ENCODE results near the gene SUCLG2.

DNA sequence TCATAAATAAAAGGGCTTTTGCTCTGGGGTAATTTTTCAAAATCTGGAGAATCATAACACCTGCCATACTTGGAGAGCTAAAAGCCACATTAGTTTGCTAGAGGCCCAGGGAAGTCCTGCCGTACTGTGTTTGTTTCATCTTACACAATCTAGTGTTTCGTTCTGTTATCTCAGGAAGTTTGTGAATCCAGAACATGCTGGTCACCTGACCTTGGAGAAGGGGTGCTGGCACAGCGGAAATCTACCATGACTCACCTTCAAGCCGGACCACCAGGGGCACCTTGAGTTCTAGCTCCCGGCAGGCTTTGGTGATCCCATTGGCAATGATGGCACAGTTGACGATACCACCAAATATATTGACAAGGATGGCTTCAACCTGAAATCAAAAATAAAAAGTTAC, 253.9 kb downstream of the SUCLG2 start:
- TF ChIP-seq POLR2A (IDR thresholded peaks at IDR 0.05), result no peak
- TF ChIP-seq, protein P1, sequence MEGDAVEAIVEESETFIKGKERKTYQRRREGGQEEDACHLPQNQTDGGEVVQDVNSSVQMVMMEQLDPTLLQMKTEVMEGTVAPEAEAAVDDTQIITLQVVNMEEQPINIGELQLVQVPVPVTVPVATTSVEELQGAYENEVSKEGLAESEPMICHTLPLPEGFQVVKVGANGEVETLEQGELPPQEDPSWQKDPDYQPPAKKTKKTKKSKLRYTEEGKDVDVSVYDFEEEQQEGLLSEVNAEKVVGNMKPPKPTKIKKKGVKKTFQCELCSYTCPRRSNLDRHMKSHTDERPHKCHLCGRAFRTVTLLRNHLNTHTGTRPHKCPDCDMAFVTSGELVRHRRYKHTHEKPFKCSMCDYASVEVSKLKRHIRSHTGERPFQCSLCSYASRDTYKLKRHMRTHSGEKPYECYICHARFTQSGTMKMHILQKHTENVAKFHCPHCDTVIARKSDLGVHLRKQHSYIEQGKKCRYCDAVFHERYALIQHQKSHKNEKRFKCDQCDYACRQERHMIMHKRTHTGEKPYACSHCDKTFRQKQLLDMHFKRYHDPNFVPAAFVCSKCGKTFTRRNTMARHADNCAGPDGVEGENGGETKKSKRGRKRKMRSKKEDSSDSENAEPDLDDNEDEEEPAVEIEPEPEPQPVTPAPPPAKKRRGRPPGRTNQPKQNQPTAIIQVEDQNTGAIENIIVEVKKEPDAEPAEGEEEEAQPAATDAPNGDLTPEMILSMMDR (IDR thresholded peaks at IDR 0.05), result no peak
